HEK293T (cell line): ENCODE data around the gene TET2.

Source experiments
- BHLHE40 ChIP-seq: fragments of 450-650 bp; IDR thresholded peaks from 2 replicates; pipeline ENCODE4 v1.6.1; 2016; ENCODE audit warnings: mild to moderate bottlenecking, moderate library complexity, borderline replicate concordance
- ELF4 ChIP-seq: fragments of 450-650 bp; IDR thresholded peaks from 2 replicates; pipeline ENCODE4 v1.6.1; 2017; ENCODE audit warnings: antibody characterized with exemption
- FOXA1 ChIP-seq: fragments of 450-650 bp; IDR thresholded peaks from 2 replicates; pipeline ENCODE4 v1.6.1; 2016; ENCODE audit warnings: mild to moderate bottlenecking
- FOXM1 ChIP-seq: fragments of 450-650 bp; IDR thresholded peaks from 2 replicates; pipeline ENCODE4 v1.6.1; 2017; ENCODE audit warnings: mild to moderate bottlenecking, borderline replicate concordance
- L3MBTL2 ChIP-seq: fragments of 450-650 bp; conservative IDR thresholded peaks from 2 replicates; pipeline ENCODE4 v1.6.1; 2016; ENCODE audit warnings: mild to moderate bottlenecking
- NFRKB ChIP-seq: fragments of 450-650 bp; IDR thresholded peaks from 2 replicates; pipeline ENCODE4 v1.6.1; 2016; ENCODE audit warnings: mild to moderate bottlenecking, moderate library complexity
- SP1 ChIP-seq: fragments of 450-650 bp; IDR thresholded peaks from 2 replicates; pipeline ENCODE4 v1.6.1; 2017
- TARDBP ChIP-seq: fragments of 450-650 bp; IDR thresholded peaks from 2 replicates; pipeline ENCODE4 v1.6.1; 2016

GRCh38 chr4:105234582-105234981 lies 87.9 kb downstream of the TET2 start:
- TF ChIP-seq TARDBP (no peak), L3MBTL2 (no peak), ELF4 (no peak), SP1 (no peak), NFRKB (no peak), BHLHE40 (no peak), FOXA1 (no peak), FOXM1 (no peak)
